Liver (tissue), 9 donors: ENCODE measurements around the gene N4BP2. TPM values are rescaled to one million over a fixed set of nuclear protein-coding genes. Genes with fewer than 3 reads are reported as not detected.

Source experiments
- DNase-seq: peaks from one replicate; pipeline ENCODE4 v3.0.0-alpha.2; 2017; ENCODE audit warnings: low spot score
- H3K27ac ChIP-seq, 2 donors: one replicate each; pipeline ENCODE4 v1.7.0; 2013; ENCODE audit warnings: inconsistent platforms in 2 of 2, low read length in 2 of 2, control low read depth in 1 of 2, low read depth in 1 of 2, mild to moderate bottlenecking in 1 of 2
- H3K27me3 ChIP-seq, 4 donors: one replicate each; pipeline versions ENCODE4 v1.6.1 to v1.7.0; 2013; ENCODE audit warnings: low read length in 3 of 4, inconsistent platforms in 1 of 4, mild to moderate bottlenecking in 1 of 4, moderate library complexity in 1 of 4; ENCODE audit not compliant: control insufficient read depth in 4 of 4, insufficient read depth in 4 of 4
- H3K36me3 ChIP-seq, 4 donors: one replicate each; pipeline versions ENCODE4 v1.6.1 to v1.7.0; 2013; ENCODE audit warnings: low read length in 3 of 4, mild to moderate bottlenecking in 3 of 4, low read depth in 1 of 4, moderate library complexity in 1 of 4; ENCODE audit not compliant: control insufficient read depth in 4 of 4, insufficient read depth in 3 of 4
- H3K4me1 ChIP-seq, 4 donors: one replicate each; pipeline versions ENCODE4 v1.6.1 to v1.7.0; 2013; ENCODE audit warnings: low read length in 3 of 4, mild to moderate bottlenecking in 3 of 4, moderate library complexity in 1 of 4; ENCODE audit not compliant: control insufficient read depth in 4 of 4, insufficient read depth in 4 of 4
- H3K4me3 ChIP-seq, 3 donors: one replicate each; pipeline versions ENCODE4 v1.6.1 to v1.7.0; 2013; ENCODE audit warnings: low read length in 3 of 3, control low read depth in 1 of 3, low read depth in 1 of 3, mild to moderate bottlenecking in 1 of 3
- H3K9ac ChIP-seq, 2 donors: one replicate each; pipeline ENCODE4 v1.7.0; 2013; ENCODE audit warnings: low read length in 2 of 2, mild to moderate bottlenecking in 2 of 2, moderate library complexity in 2 of 2, control low read depth in 1 of 2, low read depth in 1 of 2
- H3K9me3 ChIP-seq, 4 donors: one replicate each; pipeline versions ENCODE4 v1.6.1 to v1.7.0; 2013; ENCODE audit warnings: low read length in 3 of 4; ENCODE audit not compliant: control insufficient read depth in 4 of 4
- ATF3 ChIP-seq: IDR thresholded peaks from 2 replicates; pipeline ENCODE4 v1.6.1; 2016; ENCODE audit warnings: antibody characterized with exemption
- EGR1 ChIP-seq, 2 donors: IDR thresholded peaks; 2 replicates each; pipeline ENCODE4 v1.6.1; 2016 to 2018; ENCODE audit warnings: antibody characterized with exemption in 2 of 2, low read depth in 2 of 2
- FOXA1 ChIP-seq: IDR thresholded peaks from 2 replicates; pipeline ENCODE4 v1.6.1; 2016; ENCODE audit warnings: antibody characterized with exemption
- FOXA2 ChIP-seq: IDR thresholded peaks from 2 replicates; pipeline ENCODE4 v1.6.1; 2016; ENCODE audit warnings: antibody characterized with exemption
- HNF4A ChIP-seq, 2 donors: conservative IDR thresholded peaks; 2 replicates each; pipeline ENCODE4 v1.6.1; 2016; ENCODE audit warnings: antibody characterized with exemption in 2 of 2, mild to moderate bottlenecking in 2 of 2
- HNF4G ChIP-seq: IDR thresholded peaks from 2 replicates; pipeline ENCODE4 v1.6.1; 2016; ENCODE audit warnings: antibody characterized with exemption
- JUND ChIP-seq, 2 donors: IDR thresholded peaks; 2 replicates each; pipeline ENCODE4 v1.6.1; 2016; ENCODE audit warnings: antibody characterized with exemption in 2 of 2
- NR2F2 ChIP-seq: IDR thresholded peaks from 2 replicates; pipeline ENCODE4 v1.6.1; 2016; ENCODE audit warnings: antibody characterized with exemption
- RAD21 ChIP-seq, 2 donors: IDR thresholded peaks; 2 replicates each; pipeline ENCODE4 v1.6.1; 2016; ENCODE audit warnings: antibody characterized with exemption in 2 of 2, mild to moderate bottlenecking in 2 of 2
- RXRA ChIP-seq, 2 donors: IDR thresholded peaks; 2 replicates each; pipeline ENCODE4 v1.6.1; 2017 to 2018; ENCODE audit warnings: antibody characterized with exemption in 2 of 2, mild to moderate bottlenecking in 1 of 2
- SP1 ChIP-seq: IDR thresholded peaks from 2 replicates; pipeline ENCODE4 v1.6.1; 2018; ENCODE audit warnings: antibody characterized with exemption, mild to moderate bottlenecking
- ZBTB33 ChIP-seq: IDR thresholded peaks from 2 replicates; pipeline ENCODE4 v1.6.1; 2016; ENCODE audit warnings: antibody characterized with exemption
- WGBS: extraction: QIAGEN DNeasy Blood & Tissue Kit; methylation state at CpG from one replicate; pipeline ENCODE4 v1.1.7; 2013; 5-methylcytosine and 5-hydroxymethylcytosine counted together
- polyA plus RNA-seq, 2 donors: library from polyadenylated mRNA; stranded (reverse) in 1 of 2; unstranded in 1 of 2; fragments of 200-250 nt in 1 of 2; fragments of >200 nt in 1 of 2; fragmentation: Nextera tagmentation in 1 of 2; extraction: Ambion mirVana in 1 of 2; gene quantifications; one replicate each; pipeline versions ENCODE4 v1.2.1 to v1.2.3, GENCODE V29; 2013 to 2015
- total RNA-seq, 2 donors: library from RNA; depleted of rRNA; stranded (reverse); fragments of >200 nt; gene quantifications; one replicate each; pipeline ENCODE4 v1.2.3, GENCODE V29; 2014
- TF ChIP-seq, protein P1 (sequence below): fragments of 150-350 bp; IDR thresholded peaks from 2 replicates; pipeline ENCODE4 v1.5.1; 2017; ENCODE audit warnings: improper control_type of control experiment, low read depth, low read length; ENCODE audit not compliant: missing input control
- TF ChIP-seq, protein P2 (sequence below): IDR thresholded peaks from 2 replicates; pipeline ENCODE4 v1.6.1; 2016; ENCODE audit warnings: antibody characterized with exemption
- TF ChIP-seq, protein P3 (sequence below): IDR thresholded peaks from 2 replicates; pipeline ENCODE4 v1.6.1; 2016; ENCODE audit warnings: antibody characterized with exemption, mild to moderate bottlenecking
- donor health status: healthy.
- donor health status: healthy.
- donor health status: healthy.
- donor health status: healthy.
- donor health status: healthy.

N4BP2 gene
- total and polyA plus RNA-seq, 4 donors: 2.3 to 19.9 (median 11.0) TPM

- no peak for TF ChIP-seq RAD21 (IDR thresholded peaks at IDR 0.05)
- TF ChIP-seq HNF4A (conservative IDR thresholded peaks at IDR 0.05): no peak
- no peak for TF ChIP-seq HNF4G
- TF ChIP-seq FOXA1: no peak
- no peak for TF ChIP-seq SP1
These were observed 17.7 kb upstream of the N4BP2 start (continued) for GRCh38 chr4:40038977-40039376.

- no peaks in the 10 kb centered on the region for H3K27me3 ChIP-seq
- no peak overlapping the region for H3K4me3 ChIP-seq
- no peak overlapping the region for H3K9ac ChIP-seq
- no peak overlapping the region for H3K27ac ChIP-seq
- no peak for TF ChIP-seq SP1
- TF ChIP-seq NR2F2: no peak
- no peak for TF ChIP-seq EGR1 (IDR thresholded peaks at IDR 0.05; ENCODE audit: low read depth in 2 of 2)
- TF ChIP-seq, protein P1, sequence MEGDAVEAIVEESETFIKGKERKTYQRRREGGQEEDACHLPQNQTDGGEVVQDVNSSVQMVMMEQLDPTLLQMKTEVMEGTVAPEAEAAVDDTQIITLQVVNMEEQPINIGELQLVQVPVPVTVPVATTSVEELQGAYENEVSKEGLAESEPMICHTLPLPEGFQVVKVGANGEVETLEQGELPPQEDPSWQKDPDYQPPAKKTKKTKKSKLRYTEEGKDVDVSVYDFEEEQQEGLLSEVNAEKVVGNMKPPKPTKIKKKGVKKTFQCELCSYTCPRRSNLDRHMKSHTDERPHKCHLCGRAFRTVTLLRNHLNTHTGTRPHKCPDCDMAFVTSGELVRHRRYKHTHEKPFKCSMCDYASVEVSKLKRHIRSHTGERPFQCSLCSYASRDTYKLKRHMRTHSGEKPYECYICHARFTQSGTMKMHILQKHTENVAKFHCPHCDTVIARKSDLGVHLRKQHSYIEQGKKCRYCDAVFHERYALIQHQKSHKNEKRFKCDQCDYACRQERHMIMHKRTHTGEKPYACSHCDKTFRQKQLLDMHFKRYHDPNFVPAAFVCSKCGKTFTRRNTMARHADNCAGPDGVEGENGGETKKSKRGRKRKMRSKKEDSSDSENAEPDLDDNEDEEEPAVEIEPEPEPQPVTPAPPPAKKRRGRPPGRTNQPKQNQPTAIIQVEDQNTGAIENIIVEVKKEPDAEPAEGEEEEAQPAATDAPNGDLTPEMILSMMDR: no peak
- no peak for TF ChIP-seq RXRA (IDR thresholded peaks at IDR 0.05)
- TF ChIP-seq, protein P2, sequence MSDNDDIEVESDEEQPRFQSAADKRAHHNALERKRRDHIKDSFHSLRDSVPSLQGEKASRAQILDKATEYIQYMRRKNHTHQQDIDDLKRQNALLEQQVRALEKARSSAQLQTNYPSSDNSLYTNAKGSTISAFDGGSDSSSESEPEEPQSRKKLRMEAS: no peak
- TF ChIP-seq HNF4G: no peak
- no peak for TF ChIP-seq ATF3
- TF ChIP-seq JUND (IDR thresholded peaks at IDR 0.05): no peak
- TF ChIP-seq FOXA2: no peak
- TF ChIP-seq, protein P3, sequence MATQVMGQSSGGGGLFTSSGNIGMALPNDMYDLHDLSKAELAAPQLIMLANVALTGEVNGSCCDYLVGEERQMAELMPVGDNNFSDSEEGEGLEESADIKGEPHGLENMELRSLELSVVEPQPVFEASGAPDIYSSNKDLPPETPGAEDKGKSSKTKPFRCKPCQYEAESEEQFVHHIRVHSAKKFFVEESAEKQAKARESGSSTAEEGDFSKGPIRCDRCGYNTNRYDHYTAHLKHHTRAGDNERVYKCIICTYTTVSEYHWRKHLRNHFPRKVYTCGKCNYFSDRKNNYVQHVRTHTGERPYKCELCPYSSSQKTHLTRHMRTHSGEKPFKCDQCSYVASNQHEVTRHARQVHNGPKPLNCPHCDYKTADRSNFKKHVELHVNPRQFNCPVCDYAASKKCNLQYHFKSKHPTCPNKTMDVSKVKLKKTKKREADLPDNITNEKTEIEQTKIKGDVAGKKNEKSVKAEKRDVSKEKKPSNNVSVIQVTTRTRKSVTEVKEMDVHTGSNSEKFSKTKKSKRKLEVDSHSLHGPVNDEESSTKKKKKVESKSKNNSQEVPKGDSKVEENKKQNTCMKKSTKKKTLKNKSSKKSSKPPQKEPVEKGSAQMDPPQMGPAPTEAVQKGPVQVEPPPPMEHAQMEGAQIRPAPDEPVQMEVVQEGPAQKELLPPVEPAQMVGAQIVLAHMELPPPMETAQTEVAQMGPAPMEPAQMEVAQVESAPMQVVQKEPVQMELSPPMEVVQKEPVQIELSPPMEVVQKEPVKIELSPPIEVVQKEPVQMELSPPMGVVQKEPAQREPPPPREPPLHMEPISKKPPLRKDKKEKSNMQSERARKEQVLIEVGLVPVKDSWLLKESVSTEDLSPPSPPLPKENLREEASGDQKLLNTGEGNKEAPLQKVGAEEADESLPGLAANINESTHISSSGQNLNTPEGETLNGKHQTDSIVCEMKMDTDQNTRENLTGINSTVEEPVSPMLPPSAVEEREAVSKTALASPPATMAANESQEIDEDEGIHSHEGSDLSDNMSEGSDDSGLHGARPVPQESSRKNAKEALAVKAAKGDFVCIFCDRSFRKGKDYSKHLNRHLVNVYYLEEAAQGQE: no peak
- TF ChIP-seq ZBTB33: no peak
- DNase-seq: no peak
- 88% methylated on average over 4 of the region's 4 CpGs for WGBS
- H3K9me3 ChIP-seq: no peaks in the 10 kb centered on the region
- peaks cover 0 to 3% (median 0%) of the 10 kb centered on the region in 4 donors for H3K36me3 ChIP-seq
- H3K4me1 ChIP-seq: peaks cover 0 to under 1% (median 0%) of the 10 kb centered on the region in 4 donors
These were observed 15.7 kb upstream of the N4BP2 start for GRCh38 chr4:40040908-40041307.
